Retinal pigment epithelial cell (primary cell): Measurements from ENCODE around the gene ATP9A.

Experiments
- DNase-seq: peaks from one replicate; pipeline ENCODE4 v3.0.0-alpha.2; 2010; ENCODE audit warnings: low read depth
- H3K4me3 ChIP-seq: 2 replicates; pipeline ENCODE4 v1.5.1; 2011; ENCODE audit warnings: mild to moderate bottlenecking, low read length, control low read depth, moderate library complexity
- TF ChIP-seq, protein P1 (sequence below): conservative IDR thresholded peaks from 2 replicates; pipeline ENCODE4 v1.5.1; 2011; ENCODE audit warnings: low read depth, low read length, control low read depth, inconsistent platforms

The ATP9A gene

DNA sequence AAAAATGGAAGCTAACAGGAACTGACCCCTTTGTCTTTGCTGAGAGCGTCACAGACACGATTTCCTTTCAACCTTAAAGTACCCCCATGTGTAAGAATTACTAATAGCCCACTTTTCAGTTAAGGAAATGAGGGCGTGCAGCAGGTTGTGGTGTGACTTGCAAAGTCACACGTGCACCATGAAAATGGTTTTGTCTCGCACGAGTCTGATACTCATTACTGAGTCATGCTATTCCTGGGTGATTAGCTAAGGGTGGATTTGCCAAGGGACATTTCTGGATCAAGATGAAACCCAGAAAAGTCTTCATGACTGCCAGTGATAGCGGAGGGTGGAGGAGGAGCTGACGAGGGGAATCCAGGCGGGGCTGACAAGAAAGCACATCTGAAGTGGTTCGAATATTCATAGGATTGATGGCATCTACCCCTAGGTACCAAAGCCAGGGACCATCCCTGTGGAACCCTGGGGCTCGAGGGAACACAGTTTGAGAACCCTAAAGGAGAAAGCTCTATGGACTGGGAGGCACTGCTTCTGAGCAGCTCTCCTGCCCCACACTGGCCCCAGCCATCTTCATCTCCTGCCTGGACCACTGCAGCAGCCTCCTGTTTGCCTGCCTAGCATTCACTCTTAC is 213.5 kb downstream of the ATP9A start:
- no peak overlapping the region for H3K4me3 ChIP-seq
- DNase-seq, result no peak

DNA sequence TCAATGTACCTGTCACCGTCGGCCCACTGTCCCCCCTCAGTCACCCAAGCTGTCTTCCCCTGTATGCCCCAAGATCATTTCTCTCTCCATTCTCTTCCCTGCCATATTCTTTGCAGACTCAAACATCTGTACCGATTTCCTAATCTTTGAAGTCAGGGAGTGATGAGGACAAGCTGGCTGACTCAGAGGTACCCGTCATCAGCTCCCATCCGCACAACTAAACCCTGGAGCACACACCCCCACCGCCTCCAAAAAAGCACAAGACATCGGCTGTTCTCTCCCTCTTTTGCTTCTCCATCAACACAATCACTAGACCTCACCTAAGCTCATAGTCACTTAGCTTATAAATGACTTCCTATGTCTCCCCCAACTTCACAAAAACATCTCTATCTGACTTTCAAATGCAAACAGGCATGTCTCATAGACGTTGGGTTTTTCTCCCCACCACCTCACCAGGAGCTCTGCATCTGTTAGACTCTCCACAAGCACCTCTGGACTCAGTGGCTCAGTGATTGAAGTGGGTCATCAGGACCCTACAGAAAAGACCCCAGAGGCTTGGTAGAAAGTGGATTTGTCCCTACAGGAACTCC is 214.2 kb downstream of the ATP9A start:
- no peak for DNase-seq
- H3K4me3 ChIP-seq, result no peak overlapping the region
- TF ChIP-seq, protein P1, sequence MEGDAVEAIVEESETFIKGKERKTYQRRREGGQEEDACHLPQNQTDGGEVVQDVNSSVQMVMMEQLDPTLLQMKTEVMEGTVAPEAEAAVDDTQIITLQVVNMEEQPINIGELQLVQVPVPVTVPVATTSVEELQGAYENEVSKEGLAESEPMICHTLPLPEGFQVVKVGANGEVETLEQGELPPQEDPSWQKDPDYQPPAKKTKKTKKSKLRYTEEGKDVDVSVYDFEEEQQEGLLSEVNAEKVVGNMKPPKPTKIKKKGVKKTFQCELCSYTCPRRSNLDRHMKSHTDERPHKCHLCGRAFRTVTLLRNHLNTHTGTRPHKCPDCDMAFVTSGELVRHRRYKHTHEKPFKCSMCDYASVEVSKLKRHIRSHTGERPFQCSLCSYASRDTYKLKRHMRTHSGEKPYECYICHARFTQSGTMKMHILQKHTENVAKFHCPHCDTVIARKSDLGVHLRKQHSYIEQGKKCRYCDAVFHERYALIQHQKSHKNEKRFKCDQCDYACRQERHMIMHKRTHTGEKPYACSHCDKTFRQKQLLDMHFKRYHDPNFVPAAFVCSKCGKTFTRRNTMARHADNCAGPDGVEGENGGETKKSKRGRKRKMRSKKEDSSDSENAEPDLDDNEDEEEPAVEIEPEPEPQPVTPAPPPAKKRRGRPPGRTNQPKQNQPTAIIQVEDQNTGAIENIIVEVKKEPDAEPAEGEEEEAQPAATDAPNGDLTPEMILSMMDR, result no peak

More for the DNA sequence above, 213.5 kb downstream of the ATP9A start:
- TF ChIP-seq, protein P1, result no peak

DNA sequence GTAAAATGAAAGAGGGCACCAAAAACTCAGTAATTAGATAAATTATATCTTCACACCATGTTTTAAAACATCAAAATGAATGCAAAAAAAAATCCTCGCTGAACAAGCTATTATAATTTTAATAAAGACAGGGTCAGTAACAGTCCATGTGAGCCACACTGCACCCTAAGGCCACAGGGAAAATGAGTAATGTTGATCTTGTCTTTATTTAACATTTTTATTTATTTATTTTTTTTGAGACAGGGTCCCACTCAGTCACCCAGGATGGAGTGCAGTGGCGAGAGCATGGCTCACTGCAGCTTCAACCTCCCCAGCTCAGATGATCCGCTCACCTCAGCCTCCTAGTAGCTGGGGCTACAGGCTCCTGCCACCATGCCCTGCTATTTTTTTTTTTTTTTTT is 217.0 kb downstream of the ATP9A start:
- TF ChIP-seq, protein P1, result no peak
- no peak overlapping the region for H3K4me3 ChIP-seq
- DNase-seq, result no peak

DNA sequence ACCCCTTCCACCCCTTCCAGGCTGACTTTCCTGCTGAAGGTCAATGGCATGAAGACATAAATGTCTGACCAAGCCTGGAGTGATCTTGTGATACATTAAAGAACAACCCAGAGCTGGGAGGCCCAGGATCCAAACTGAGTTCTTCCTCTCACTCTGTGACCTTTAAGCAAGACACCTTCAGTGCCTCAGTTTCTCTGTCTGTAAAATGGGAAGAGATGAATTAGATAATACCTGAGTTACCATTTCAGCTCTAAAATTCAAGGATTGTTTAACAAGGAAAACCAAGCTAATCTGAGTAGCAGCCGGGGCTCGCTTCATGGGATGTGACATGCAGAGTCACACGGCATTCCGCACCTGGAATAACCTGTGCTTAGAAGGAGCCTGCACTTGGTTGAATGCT is 218.7 kb downstream of the ATP9A start:
- TF ChIP-seq, protein P1, result no peak
- no peak for DNase-seq
- no peak overlapping the region for H3K4me3 ChIP-seq

DNA sequence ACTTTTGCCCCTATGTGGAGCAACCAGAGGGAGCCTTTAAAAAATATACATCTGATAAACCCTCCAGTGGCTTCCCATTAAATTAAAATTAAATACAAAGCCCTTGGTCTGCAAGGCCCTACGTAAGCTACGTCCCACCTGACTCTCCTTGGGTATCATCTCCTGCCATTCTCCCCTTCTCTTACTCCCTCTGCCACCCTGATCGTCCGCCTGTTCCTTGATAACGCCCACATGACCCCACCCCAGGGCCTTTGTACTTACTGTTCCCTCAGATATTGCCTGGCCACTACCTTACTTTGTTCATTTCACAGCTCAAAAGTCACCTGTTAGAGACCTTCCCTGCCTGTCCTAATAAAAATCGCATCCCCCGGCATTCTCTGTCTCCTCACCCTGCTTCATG is 220.2 kb downstream of the ATP9A start:
- TF ChIP-seq, protein P1, result no peak
- no peak for DNase-seq

More for the DNA sequence above, 220.2 kb downstream of the ATP9A start:
- no peak overlapping the region for H3K4me3 ChIP-seq
